ENCODE results near the gene BCL2L12.

BCL2L12 gene

DNA sequence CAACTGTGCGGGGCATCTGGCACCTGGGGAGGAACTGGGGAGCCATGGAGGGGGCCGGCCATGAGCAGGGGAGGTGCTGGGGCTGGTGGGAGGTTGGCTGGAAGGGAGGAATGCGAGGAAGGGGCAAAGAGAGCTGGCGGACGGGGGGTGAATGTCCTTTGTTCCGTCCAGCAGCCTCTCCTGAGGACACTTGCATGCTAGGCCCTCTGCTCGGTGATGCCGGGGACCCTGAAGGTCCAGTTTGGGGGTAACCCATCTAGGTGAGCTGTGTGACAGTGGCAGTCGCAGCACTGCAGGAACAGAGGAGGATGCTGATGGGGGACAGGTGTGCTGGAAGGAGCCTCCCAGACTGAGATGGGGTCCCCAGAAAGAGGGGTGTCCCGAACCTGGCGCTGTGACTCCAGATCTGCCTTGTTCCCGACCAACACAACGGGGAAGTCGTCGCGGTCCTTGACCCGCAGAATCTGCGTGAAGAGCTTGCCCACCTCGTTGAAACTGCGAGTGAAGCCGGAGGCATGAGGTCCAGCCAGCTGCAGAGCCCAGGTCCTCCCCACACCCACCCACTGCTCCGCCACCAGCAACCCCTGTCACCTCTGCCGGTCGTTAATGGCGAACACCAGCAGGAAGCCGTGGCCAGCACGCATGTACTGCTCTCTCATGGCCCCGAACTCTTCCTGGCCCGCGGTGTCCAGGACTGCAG lies 29.4 kb upstream of the BCL2L12 start:
- TF ChIP-seq, protein P1, sequence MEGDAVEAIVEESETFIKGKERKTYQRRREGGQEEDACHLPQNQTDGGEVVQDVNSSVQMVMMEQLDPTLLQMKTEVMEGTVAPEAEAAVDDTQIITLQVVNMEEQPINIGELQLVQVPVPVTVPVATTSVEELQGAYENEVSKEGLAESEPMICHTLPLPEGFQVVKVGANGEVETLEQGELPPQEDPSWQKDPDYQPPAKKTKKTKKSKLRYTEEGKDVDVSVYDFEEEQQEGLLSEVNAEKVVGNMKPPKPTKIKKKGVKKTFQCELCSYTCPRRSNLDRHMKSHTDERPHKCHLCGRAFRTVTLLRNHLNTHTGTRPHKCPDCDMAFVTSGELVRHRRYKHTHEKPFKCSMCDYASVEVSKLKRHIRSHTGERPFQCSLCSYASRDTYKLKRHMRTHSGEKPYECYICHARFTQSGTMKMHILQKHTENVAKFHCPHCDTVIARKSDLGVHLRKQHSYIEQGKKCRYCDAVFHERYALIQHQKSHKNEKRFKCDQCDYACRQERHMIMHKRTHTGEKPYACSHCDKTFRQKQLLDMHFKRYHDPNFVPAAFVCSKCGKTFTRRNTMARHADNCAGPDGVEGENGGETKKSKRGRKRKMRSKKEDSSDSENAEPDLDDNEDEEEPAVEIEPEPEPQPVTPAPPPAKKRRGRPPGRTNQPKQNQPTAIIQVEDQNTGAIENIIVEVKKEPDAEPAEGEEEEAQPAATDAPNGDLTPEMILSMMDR (IDR thresholded peaks at IDR 0.05; ENCODE audit: insufficient read depth, low read length, missing control alignments), result no peak
- ChIA-PET CTCF (interaction anchor here (0.8 to 0.9 kb wide), 2 partner anchors 21 to 36 kb away, joined by 3 read pairs; no protein-coding TSS in a partner anchor), POLR2A (interaction anchor here (0.6 kb wide), 1 partner anchor 28 kb away, joined by 3 read pairs; no protein-coding TSS in a partner anchor)
- H3K4me3 ChIP-seq (ENCODE audit: low read depth, low read length), result no peak overlapping the region
- no peak for DNase-seq (ENCODE audit: low read depth, low spot score)

DNA sequence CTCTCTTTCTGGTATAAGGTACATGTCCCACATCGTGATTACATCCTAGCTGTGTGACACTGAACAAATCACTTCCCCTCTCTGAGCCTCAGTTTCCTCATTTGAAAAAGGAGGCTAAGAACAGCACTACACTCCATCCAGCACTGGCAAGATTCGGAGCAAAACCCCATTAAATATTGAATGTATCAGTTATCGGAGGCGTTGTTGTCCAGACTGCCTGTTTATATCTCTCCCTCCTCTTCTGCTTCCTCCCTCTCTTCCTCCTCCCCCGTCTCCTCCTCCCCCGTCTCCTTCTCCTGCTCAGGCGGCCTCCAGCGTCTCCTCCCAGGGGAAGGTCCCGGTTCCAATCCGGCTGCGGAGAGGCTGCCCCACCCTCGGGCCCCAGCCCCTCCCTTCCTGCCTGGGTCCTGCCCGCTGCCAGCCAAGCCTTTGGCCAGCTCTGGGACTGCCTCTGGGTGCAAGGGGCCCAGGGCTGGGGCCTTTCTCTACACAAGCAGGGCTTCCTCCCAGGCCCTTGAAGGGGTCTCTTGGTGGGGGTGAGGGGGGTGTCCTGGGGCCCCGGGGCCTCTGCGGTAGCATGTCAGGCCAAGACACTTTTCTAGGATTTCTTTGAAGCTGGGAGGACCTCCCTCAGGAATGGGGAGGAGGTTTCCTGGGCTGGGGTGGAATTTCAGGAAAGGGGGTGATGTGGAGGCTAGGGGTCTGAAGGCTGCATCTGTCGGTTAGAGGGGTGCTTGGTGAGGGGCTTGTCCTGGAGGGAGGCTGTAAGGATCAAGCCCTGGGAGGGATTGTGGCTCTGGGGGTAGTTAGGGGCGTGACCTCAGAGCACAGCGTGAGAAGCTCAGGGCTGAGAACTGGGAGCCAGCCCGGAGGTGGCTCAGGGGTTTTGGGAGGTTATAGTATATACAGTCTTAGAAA lies 27.7 kb upstream of the BCL2L12 start:
- peak; percentile 14 for DNase-seq (ENCODE audit: low read depth, low spot score)
- ChIA-PET CTCF (interaction anchor here (1.0 to 1.2 kb wide), 2 partner anchors 8 to 67 kb away, joined by 3 read pairs; no protein-coding TSS in a partner anchor), POLR2A (interaction anchor here (1.6 kb wide), 1 partner anchor 48 kb away, joined by 4 read pairs; no protein-coding TSS in a partner anchor)
- TF ChIP-seq, protein P1 (IDR thresholded peaks at IDR 0.05; ENCODE audit: insufficient read depth, low read length, missing control alignments), result no peak
- peak overlapping the region; percentile 61 for H3K4me3 ChIP-seq (ENCODE audit: low read depth, low read length)

DNA sequence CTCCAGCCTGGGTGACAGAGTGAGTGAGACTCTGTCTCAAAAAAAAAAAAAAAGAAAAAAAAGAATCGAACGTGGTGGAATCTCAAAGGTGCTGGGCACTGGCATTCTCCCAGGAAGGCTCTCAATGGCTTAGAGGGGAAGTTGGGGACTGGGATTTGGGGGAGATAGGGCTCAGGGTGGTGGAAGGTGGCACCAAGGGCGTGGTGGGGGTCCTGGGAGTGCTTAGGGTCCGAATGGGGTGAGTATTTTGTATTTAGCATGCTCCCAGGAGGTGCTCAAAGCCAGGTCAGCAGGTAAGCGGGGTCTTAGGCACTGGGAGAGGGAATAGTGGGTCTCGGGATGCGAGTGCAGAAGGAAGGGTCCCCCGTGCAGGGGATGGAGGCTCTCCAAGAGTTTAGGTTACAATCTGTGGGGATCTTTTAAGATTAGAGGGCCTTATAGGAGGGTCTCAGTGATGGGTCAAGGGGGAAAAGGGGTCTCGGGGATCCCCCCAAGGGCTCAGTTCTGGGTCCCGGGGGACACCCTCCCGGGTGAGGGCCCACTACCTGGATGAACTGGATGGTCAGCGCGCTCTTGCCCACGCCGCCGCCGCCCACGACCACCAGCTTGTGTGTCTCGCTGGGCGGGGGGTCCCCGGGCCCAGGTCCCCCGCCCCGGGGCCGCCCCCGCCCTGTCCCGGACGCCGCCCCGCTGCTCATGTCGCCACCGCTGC lies 26.2 kb upstream of the BCL2L12 start:
- CTCF ChIA-PET, result interaction anchor here (0.8 to 1.3 kb wide), 5 partner anchors 9 to 46 kb away, joined by 3 to 5 read pairs (median 3); no protein-coding TSS in a partner anchor
- DNase-seq (ENCODE audit: low read depth, low spot score), result no peak

DNA sequence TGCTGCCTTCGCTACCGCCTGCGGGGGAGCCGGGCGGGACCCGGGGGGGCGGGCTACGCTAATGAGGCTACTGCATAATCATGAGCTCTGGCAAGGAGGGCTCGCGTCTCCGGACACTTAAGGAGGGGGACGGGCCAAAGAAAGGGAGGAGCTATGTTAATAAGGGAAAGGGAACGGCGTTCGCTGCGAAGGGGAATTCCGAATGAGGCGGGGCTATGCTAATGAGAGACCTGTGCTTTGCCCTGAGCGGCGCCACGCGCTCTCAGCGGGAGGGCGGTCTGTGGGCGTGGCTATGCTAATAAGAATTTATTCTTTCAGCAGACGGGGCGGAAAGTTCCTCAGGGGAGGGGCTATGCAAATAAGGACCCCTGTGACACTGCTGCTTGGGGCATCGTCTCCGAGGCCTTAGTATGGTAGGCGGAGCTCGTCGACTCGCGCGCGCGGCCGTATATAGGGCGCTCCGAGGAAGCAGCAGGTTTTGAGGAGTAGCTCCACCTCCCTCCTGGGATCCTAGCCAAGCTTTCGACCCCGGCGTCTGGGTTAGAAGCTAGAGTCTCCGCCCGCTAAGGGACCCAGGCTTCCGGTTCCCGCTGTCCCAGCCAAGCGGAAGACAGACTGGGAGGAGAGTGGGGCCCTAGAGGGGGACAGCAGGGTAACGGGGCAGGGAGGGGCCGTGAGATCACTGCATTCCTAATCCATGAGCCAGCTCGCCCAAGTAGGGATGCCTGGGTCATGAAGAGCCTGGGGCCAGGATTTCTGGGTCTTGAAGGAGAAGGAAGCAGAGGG lies 25.4 kb upstream of the BCL2L12 start, which contains the start of gene RRAS:
TSS of gene RRAS (minus strand) at position 31 of the 786 bp plus-strand sequence. CDS start 45 bp downstream, outside the sequence.
- TF ChIP-seq, protein P1 (IDR thresholded peaks at IDR 0.05; ENCODE audit: insufficient read depth, low read length, missing control alignments), result no peak
- CTCF ChIA-PET, result interaction anchor here (0.6 to 1.3 kb wide), 10 partner anchors 8 to 167 kb away, joined by 3 to 5 read pairs (median 3); no protein-coding TSS in a partner anchor
- DNase-seq (ENCODE audit: low read depth, low spot score), result peak; percentile 99
- H3K4me3 ChIP-seq (ENCODE audit: low read depth, low read length), result peak within 1 kb of the TSS; percentile 63
- POLR2A ChIA-PET, result interaction anchor here (0.5 to 2.9 kb wide), 17 partner anchors 10 to 229 kb away, joined by 3 to 23 read pairs (median 5); partner anchors contain the start of genes NOSIP, PRMT1, PRR12 and RCN3

More for the DNA sequence above, 26.2 kb upstream of the BCL2L12 start:
- POLR2A ChIA-PET, result interaction anchor here (0.6 to 2.9 kb wide), 10 partner anchors 16 to 112 kb away, joined by 3 to 23 read pairs (median 6); partner anchors contain the start of genes NOSIP, PRMT1, PRR12 and RCN3
- TF ChIP-seq, protein P1 (IDR thresholded peaks at IDR 0.05; ENCODE audit: insufficient read depth, low read length, missing control alignments), result no peak
- peak overlapping the region; percentile 61 for H3K4me3 ChIP-seq (ENCODE audit: low read depth, low read length)
